GM19099 (cell line): Measurements from ENCODE around the gene KRT3.

ENCODE experiments used
- POLR2A ChIP-seq: IDR thresholded peaks from 3 replicates; pipeline ENCODE4 v1.6.1; 2011; ENCODE audit warnings: low read depth; ENCODE audit not compliant: insufficient read length; ENCODE audit errors: extremely low read depth

Gene KRT3

DNA sequence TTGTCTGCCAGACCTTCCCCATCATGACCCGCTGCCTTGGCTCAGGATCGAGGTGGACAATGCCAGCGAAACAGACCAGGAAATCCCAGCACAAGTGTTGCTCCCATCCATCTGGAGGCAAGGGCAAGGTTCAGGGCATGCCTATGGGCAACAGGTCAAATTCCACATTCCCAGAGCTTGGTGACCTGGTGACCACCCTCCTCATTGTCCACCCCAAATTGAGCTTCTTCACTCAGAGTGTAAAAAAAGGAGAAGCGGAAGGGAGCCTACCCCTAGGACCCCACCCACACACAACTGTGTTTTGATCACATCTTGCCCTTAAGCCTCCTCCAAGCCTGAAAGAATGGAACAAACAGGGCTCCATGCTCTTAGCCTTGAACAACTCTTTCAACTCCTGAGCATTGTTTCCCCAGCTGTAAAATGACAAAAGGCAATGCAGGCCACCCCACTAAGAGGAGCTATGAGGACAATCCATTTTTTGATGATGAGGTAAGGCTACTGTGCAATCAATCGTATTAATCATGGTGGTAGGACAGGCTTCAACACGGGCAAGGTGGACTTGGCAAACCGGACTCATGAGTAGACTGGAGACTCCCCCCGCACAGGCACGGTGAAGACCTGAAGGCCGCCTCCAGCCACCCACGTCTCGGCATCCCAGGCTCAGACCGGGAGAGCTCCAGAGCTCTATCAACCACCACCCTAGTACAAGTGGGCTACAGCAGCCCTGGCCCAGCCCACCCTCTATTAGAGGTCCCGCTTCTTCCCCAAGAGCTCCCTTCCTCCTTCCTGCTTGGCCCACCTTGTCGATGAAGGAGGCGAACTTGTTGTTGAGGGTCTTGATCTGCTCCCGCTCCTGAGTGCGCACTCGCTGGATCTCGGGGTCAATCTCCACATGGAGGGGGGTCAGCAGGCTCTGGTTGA lies 37.3 kb upstream of the KRT3 start:
- TF ChIP-seq POLR2A: no peak

DNA sequence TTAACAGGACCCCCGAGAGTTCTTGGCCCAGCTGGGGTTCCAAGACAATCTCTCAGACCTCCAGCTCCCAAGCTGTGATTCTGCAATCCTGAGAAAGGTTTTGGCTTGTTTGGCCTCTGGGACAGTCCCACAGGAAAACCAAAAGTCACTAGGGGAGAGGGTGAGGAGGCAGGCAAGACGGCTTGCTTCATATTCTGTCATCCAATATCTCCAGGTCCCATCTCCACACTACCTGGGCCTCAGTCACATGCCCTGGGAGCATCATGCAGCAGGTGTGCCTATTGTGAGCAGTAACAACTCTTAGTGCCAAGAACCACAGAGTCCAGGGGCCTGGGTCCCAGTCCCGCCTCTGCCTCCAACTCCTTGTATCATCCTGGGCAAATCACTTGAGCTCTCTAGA lies 36.5 kb upstream of the KRT3 start:
- no peak for TF ChIP-seq POLR2A

DNA sequence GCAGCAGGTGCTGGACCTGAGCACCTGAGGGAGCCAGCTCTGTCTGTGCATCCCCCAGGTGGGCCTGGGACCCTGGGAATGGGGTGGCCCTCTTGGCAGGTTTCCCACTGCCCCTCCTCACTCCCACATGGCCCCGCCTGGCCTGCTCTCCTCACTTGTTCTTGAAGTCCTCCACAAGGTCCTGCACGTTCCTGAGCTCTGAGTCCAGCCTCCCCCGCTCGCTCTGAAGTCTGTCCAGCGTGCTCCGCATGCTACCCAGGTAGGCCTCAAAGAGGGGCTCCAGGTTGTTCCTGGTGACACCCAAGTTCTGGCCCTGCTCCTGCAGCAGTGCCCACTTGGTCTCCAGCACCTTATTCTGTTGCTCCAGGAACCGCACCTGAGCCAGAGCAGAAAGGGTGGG lies 35.3 kb upstream of the KRT3 start:
- no peak for TF ChIP-seq POLR2A

DNA sequence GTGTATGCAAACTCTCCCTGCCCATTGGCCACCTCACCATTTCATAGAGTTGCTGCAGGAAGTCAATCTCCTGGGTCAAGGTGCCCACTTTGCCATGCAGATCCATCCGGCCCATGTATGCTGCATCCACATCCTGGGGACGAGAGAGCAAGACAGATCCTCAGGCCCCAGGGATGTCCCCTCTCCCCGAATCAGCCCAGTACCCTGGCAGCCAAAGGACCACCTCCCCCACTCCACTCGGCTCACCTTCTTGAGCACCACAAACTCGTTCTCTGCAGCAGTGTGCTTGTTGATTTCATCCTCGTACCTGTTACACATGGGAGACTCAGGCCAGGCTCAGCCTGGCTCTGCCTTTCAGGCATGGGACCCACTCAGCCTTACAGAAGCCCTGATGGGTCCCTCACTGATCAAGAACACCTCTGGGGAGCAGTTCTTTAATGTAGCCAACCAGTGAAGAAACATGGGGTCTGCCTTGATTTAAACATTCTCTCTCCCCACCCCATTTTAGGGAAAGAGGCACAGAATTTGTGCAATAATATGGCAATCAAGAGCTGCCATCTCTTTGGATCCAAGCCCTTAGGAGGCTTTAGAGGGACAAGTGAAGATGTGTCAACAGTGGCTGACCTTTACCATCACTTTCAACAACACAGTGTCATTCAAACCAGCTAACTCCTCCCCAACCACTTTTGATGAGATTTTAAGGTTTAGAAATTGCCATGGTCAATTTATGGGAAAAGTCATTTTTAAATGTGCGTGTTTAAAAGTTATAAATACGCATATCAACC lies 34.3 kb upstream of the KRT3 start:
- TF ChIP-seq POLR2A: no peak

DNA sequence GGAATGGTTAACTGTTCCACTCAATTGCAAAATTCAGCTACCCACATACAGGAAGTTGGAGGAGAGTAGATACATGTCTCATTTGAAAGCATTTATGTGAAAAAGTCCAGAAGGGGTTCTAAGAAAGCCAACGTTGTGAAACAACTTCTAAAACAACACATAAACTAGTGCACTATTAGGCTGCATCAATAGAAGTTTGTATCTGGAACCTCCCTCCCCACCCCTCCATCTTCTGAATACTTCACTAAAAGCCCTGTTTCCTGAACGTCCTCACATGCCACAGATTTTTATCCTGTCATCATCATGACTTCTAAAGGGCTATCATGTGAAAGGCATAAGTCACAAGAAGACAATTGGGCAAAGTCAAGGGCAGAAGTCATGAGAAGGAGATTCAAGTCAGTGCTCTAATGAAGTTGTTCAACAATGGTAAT lies 32.7 kb upstream of the KRT3 start:
- TF ChIP-seq POLR2A: no peak

DNA sequence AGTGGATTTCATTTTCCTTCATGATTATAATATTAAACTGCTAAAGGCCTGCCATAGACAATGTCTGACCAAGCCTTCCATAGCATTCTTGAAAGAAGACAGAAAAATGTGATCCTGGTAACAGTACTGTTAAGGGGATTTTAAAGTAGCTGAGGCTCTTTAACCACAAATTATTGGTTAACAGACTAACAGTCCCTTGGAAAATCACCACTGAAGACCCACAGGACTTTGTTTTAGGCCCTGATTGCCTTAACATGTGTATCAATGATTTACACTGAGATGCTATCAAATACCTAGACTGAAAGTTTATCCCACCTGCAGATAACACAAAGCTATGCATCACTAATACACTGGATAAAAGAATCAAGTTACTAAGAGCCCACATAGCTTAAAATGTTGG lies 32.2 kb upstream of the KRT3 start:
- TF ChIP-seq POLR2A: no peak

DNA sequence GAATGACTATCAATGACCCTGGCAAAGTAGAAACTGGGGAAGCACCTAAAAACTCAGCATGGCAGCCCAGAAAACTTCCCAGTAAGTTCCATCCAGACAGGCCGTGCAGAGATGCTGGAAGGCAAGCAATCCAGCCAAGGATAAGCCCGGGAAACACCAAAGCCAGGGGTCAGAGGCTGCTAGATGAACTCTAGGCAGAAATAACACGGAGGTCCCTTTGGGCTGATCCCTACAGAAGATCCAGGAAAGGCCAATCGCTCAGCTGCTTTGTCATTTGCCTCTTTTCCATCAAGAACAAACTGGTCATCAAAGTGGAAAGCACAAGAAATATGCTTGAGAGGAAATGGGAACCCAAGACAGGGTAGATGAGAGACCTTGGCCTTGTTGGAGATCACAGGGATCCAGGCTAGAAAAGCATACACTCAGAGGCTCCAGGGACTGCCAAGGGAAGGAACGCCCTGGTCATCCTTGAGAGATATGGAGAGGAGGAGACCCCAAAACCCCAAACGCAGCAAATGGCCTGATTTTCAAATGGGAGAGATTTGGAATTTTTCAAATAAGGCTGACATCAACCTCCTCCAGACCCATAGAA lies 31.7 kb upstream of the KRT3 start:
- TF ChIP-seq POLR2A: no peak

DNA sequence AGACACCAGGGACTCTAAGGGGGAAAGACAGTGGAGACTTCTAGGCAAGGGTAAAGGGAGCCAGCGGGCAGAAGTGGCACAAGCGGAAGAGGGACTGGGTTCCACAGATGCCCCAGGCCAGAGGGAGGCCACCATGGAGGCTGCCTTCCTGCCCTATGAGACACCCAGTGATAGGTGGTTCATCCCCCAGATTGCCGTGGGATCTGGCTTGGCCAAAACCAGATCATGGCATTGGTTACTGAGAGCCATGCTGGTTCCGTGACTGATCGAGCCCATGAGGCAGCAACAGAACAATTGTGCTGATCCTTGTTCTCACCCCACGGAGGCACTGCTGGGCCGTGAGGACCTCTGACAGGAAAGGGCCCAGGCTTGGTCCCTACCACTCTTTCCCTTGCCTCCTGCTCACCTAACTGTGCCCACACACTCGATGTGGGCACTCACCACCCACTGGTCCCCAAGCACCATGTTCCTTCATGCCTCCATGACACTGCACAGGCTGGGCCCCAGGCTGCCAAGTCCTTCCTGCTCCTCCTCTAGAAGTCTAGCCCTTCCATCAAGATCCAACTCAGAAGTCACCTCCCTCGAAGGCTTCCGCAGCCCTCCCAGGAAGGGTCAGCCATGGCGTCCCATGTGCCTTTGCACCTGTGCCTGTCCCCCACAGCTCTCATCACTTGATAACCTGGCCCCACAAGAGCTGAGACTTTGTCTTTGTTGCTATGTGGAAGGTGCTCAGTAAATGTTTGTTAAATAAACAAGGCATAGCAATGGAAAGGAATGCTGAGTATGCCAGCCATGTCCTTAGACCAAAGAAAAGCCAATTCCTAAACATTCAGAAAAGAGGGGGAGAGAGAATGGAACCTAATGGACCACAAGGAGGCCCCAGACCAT lies 30.9 kb upstream of the KRT3 start:
- no peak for TF ChIP-seq POLR2A

DNA sequence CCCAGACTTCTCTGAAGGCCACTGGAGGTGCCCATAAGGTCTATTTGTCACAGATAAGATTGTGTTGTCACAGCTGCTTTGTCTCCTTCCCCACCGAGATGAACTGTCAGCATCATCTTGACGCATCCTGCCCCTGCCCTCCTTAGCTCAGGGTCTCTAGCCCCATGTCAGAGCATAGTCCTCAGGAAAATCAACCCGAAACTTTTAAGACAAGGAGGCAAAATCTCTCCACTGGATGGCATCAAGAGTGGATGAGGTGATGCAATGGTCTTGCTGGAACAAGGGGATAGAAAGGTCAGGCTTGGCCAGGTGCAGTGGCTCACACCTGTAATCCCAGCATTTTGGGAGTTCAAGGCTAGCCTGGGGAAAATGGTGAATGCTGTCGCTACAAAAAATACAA lies 30.0 kb upstream of the KRT3 start:
- TF ChIP-seq POLR2A: no peak

DNA sequence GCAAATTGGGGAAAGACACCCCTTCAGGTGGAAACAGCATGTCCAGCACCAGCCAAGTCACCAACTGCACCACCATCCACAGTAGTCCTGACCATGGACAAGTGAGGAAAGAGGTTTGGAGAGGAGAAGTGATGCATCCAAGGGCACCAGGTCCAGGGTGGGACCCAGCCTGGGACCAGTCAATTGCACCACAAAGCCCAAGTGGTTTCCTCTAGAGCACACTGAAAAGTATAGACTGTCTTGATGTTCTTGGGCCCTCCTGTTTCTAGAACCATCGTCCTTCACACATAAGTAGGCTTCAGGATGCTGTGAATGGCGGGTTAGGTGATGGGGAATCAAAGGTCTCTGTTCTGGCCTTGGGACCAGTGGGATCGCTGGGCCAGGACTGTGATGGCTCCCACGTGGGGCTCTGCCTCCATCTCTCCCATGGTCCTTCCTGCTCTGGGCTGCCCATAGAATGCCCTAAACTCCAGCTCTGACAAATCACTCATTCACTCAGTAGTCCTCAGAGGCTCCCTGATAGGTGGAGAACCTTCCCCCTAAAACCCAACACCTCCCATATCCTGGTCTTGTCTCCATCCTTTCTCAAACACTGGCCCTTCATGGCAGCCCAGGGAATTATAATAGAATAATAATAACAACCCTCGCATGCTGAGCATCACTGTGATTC lies 29.0 kb upstream of the KRT3 start:
- no peak for TF ChIP-seq POLR2A

DNA sequence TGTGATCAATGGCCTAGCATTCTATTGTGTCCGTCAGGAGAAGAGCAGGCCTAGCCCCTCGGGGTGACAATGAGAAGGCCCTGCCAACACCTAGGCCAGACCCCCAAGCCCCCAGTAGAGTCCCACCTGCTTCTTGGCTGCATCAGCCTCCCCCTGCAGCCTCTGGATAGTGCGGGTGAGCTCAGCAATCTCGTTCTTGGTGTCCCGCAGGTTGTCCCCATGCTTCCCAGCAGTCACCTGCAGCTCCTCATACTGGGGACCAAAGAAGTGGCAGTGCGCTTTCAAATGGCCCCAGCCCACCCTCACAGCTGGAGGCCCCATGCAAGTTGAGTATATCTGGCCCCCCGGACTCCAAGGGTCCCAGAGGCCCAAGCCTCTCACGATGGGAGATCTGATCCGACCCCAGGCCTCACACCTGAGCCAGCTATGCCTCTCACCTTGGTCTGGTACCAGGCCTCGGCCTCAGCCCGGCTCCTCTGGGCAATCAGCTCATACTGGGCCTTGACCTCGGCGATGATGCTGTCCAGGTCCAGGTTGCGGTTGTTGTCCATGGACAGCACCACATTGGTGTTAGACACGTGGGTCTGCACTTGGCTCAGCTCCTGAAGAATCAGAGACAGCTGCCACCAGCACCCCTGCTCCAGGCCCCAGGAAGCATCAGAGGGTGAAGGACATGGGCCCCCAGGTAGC lies 28.0 kb upstream of the KRT3 start:
- no peak for TF ChIP-seq POLR2A

DNA sequence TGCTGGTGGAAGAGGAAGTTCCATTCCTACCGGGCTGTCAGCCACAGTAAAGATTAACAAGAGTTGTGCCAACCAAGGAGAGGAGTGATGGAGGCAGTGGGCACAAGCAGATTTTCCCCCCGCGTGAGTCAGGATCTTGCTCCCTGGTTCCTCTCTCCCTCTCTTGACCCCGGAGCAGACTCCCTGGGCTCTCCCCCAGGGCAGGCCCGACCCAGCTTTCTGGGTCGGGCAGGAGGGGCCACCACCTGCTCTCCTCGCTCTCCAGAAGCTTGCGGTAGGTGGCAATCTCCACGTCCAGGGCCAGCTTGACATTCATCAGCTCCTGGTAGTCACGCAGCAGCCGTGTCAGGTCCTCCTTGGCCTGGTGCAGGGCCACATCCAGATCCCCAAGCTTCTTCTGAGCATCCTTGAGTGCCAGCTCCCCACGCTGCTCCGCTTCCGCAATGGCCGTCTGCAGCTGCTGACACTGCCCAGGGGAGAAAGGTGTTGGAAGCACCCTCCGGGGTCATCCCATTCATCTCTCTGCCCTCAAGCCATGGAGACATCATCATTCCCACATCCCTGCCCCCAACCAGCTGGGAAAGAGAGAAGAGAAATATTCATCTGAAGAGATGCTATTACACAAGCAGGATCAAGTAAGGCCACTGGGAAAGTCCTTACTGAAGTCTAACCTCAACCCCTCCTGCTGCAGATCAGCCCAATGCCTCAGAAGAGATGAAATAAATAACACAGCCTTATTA lies 27.0 kb upstream of the KRT3 start:
- no peak for TF ChIP-seq POLR2A
